ENCODE results near the gene TSPAN10. TPM values are rescaled to one million over a fixed set of nuclear protein-coding genes. Genes with fewer than 3 reads are reported as not detected.

TSPAN10 gene
- total and polyA plus RNA-seq, 5 donors: 0.24 to 0.31 (median 0.27) TPM; not detected in 2

Small RNAs within 50 kb of the gene (microRNA-seq; reads per million reads assigned to microRNA genes)
- 0 reads per million in 2 donors for gene MIR6786

Other genes with a start within 250 kb of the TSPAN10 start
- gene BAHCC1, start 241.7 kb upstream of the TSPAN10 start, total RNA-seq: 10 to 100 TPM in 2 of 4 donors, 1 to 10 TPM in 2; 8.3 to 12.8 (median 9.4) TPM
- gene BAHCC1, start 241.7 kb upstream of the TSPAN10 start, polyA plus RNA-seq: 8.7 TPM
- 100 to 1,000 TPM; 347 to 772 (median 510) TPM for gene ACTG1, start 124.4 kb upstream of the TSPAN10 start, total RNA-seq
- gene ACTG1, start 124.4 kb upstream of the TSPAN10 start, polyA plus RNA-seq: 410 TPM
- under 1 TPM; 0.45 to 0.63 (median 0.53) TPM for gene FSCN2, start 108.8 kb upstream of the TSPAN10 start, total RNA-seq
- 0.48 TPM for gene FSCN2, start 108.8 kb upstream of the TSPAN10 start, polyA plus RNA-seq
- 10 to 100 TPM; 12.0 to 15.3 (median 13.5) TPM for gene FAAP100, start 84.8 kb upstream of the TSPAN10 start, total RNA-seq
- gene FAAP100, start 84.8 kb upstream of the TSPAN10 start, polyA plus RNA-seq: 13.0 TPM
- 100 to 1,000 TPM in 1 of 4 donors, 10 to 100 TPM in 3; 83.5 to 106 (median 89.5) TPM for gene NPLOC4, start 84 bp upstream of the TSPAN10 start, total RNA-seq
- 36.8 TPM for gene NPLOC4, start 84 bp upstream of the TSPAN10 start, polyA plus RNA-seq
- under 1 TPM in 1 of 4 donors, not detected in 3; 0.41 TPM for gene PDE6G, start 19.3 kb downstream of the TSPAN10 start, total RNA-seq
- not detected for gene PDE6G, start 19.3 kb downstream of the TSPAN10 start, polyA plus RNA-seq
- gene OXLD1, start 29.4 kb downstream of the TSPAN10 start, total RNA-seq: 10 to 100 TPM; 20.7 to 27.9 (median 24.6) TPM
- gene OXLD1, start 29.4 kb downstream of the TSPAN10 start, polyA plus RNA-seq: 41.0 TPM
- 1 to 10 TPM; 5.0 to 7.8 (median 6.7) TPM for gene CCDC137, start 29.5 kb downstream of the TSPAN10 start, total RNA-seq
- gene CCDC137, start 29.5 kb downstream of the TSPAN10 start, polyA plus RNA-seq: 10.9 TPM
- 10 to 100 TPM; 13.2 to 24.4 (median 16.8) TPM for gene ARL16, start 46.6 kb downstream of the TSPAN10 start, total RNA-seq
- 20.9 TPM for gene ARL16, start 46.6 kb downstream of the TSPAN10 start, polyA plus RNA-seq
- 10 to 100 TPM; 42.1 to 50.3 (median 47.9) TPM for gene HGS, start 46.8 kb downstream of the TSPAN10 start, total RNA-seq
- gene HGS, start 46.8 kb downstream of the TSPAN10 start, polyA plus RNA-seq: 48.6 TPM
- gene MRPL12, start 66.2 kb downstream of the TSPAN10 start, total RNA-seq: 100 to 1,000 TPM in 3 of 4 donors, 10 to 100 TPM in 1; 83.3 to 142 (median 112) TPM
- gene MRPL12, start 66.2 kb downstream of the TSPAN10 start, polyA plus RNA-seq: 310 TPM
- gene SLC25A10, start 75.1 kb downstream of the TSPAN10 start, total RNA-seq: 10 to 100 TPM in 1 of 4 donors, 1 to 10 TPM in 3; 5.9 to 11.4 (median 9.6) TPM
- gene SLC25A10, start 75.1 kb downstream of the TSPAN10 start, polyA plus RNA-seq: 18.6 TPM
- not detected for gene GCGR, start 167.0 kb downstream of the TSPAN10 start, total RNA-seq
- not detected for gene GCGR, start 167.0 kb downstream of the TSPAN10 start, polyA plus RNA-seq
- 100 to 1,000 TPM in 2 of 4 donors, 10 to 100 TPM in 2; 88.1 to 120 (median 96.5) TPM for gene MCRIP1, start 196.1 kb downstream of the TSPAN10 start, total RNA-seq
- gene MCRIP1, start 196.1 kb downstream of the TSPAN10 start, polyA plus RNA-seq: 146 TPM
- gene PPP1R27, start 197.9 kb downstream of the TSPAN10 start, total RNA-seq: under 1 TPM in 1 of 4 donors, not detected in 3; 0.85 TPM
- not detected for gene PPP1R27, start 197.9 kb downstream of the TSPAN10 start, polyA plus RNA-seq
- 100 to 1,000 TPM; 272 to 375 (median 350) TPM for gene P4HB, start 223.3 kb downstream of the TSPAN10 start, total RNA-seq
- gene P4HB, start 223.3 kb downstream of the TSPAN10 start, polyA plus RNA-seq: 278 TPM
- gene ARHGDIA, start 234.1 kb downstream of the TSPAN10 start, total RNA-seq: 100 to 1,000 TPM; 113 to 217 (median 142) TPM
- gene ARHGDIA, start 234.1 kb downstream of the TSPAN10 start, polyA plus RNA-seq: 101 TPM

All from right cardiac atrium (tissue), 5 donors.